HepG2 (cell line): ENCODE results near the gene AK4. TPM values are rescaled to one million over a fixed set of nuclear protein-coding genes. Genes with fewer than 3 reads are reported as not detected.

Experiments used
- JDP2 ChIP-seq: sonication (generic); formaldehyde crosslinking; IDR thresholded peaks from 2 replicates; pipeline ENCODE4 v1.8.1; 2022; ENCODE audit warnings: missing genetic modification reagents, borderline replicate concordance
- NFYC ChIP-seq: IDR thresholded peaks from 2 replicates; pipeline ENCODE4 v1.6.1; 2016; ENCODE audit warnings: missing genetic modification reagents, missing compliant biosample characterization
- SAP130 ChIP-seq: IDR thresholded peaks from 2 replicates; pipeline ENCODE4 v1.6.1; 2016; ENCODE audit warnings: low read depth
- TCF7 ChIP-seq: sonication (generic); IDR thresholded peaks from 2 replicates; pipeline ENCODE4 v1.6.1; 2016; ENCODE audit warnings: antibody characterized with exemption, low read depth
- ZFP37 ChIP-seq: sonication (generic); formaldehyde crosslinking; IDR thresholded peaks from 2 replicates; pipeline ENCODE4 v1.4.0; 2020; ENCODE audit warnings: missing genetic modification reagents, borderline replicate concordance
- ZFX ChIP-seq: sonication (generic); formaldehyde crosslinking; IDR thresholded peaks from 2 replicates; pipeline ENCODE4 v1.4.0; 2020; ENCODE audit warnings: mild to moderate bottlenecking, low read depth, missing genetic modification reagents, moderate library complexity
- ZKSCAN8 ChIP-seq: IDR thresholded peaks from 2 replicates; pipeline ENCODE4 v1.6.1; 2016; ENCODE audit warnings: borderline replicate concordance, missing genetic modification reagents, missing compliant biosample characterization
- ZNF251 ChIP-seq: sonication (generic); formaldehyde crosslinking; IDR thresholded peaks from 2 replicates; pipeline ENCODE4 v1.9.0; 2021; ENCODE audit warnings: mild to moderate bottlenecking, missing genetic modification reagents
- ZNF430 ChIP-seq: sonication (generic); formaldehyde crosslinking; IDR thresholded peaks from 2 replicates; pipeline ENCODE4 v1.9.0; 2021; ENCODE audit warnings: mild to moderate bottlenecking, missing genetic modification reagents
- polyA plus RNA-seq, 8 experiments: library from polyadenylated mRNA; depleted of rRNA in 3 of 8; stranded (reverse) in 7 of 8; unstranded in 1 of 8; fragments of >200 nt; fragmentation: Illumina TruSeq in 4 of 8; extraction: Trizol in 4 of 8; gene quantifications; 2 replicates each; pipeline versions ENCODE4 v1.2.1 to v1.2.3, GENCODE V29; 2011 to 2016; ENCODE audit warnings: low read depth in 4 of 8, missing spikeins in 1 of 8, mixed read lengths in 1 of 8; ENCODE audit not compliant: insufficient read depth in 1 of 8
- total RNA-seq, 5 experiments: library from RNA; depleted of rRNA; stranded (reverse); fragments of >200 nt; fragmentation: Illumina TruSeq; extraction: Trizol; gene quantifications; 2 replicates each; pipeline ENCODE4 v1.2.3, GENCODE V29; 2016; ENCODE audit warnings: low read depth in 1 of 5
- TF ChIP-seq, protein P1 (sequence below): sonication (generic); formaldehyde crosslinking; IDR thresholded peaks from 2 replicates; pipeline ENCODE4 v1.4.0; 2020; ENCODE audit warnings: mild to moderate bottlenecking, missing genetic modification reagents, borderline replicate concordance
- TF ChIP-seq, protein P2 (sequence below): sonication (generic); formaldehyde crosslinking; IDR thresholded peaks from 2 replicates; pipeline ENCODE4 v1.8.0; 2022; ENCODE audit warnings: missing genetic modification reagents, low read depth, mild to moderate bottlenecking, borderline replicate concordance

Gene AK4
- total and polyA plus RNA-seq, 2 of the 13 experiments (the other 11 are each of a cell fraction or from before 2014, with no cell fraction given), result 110 to 160 TPM

DNA sequence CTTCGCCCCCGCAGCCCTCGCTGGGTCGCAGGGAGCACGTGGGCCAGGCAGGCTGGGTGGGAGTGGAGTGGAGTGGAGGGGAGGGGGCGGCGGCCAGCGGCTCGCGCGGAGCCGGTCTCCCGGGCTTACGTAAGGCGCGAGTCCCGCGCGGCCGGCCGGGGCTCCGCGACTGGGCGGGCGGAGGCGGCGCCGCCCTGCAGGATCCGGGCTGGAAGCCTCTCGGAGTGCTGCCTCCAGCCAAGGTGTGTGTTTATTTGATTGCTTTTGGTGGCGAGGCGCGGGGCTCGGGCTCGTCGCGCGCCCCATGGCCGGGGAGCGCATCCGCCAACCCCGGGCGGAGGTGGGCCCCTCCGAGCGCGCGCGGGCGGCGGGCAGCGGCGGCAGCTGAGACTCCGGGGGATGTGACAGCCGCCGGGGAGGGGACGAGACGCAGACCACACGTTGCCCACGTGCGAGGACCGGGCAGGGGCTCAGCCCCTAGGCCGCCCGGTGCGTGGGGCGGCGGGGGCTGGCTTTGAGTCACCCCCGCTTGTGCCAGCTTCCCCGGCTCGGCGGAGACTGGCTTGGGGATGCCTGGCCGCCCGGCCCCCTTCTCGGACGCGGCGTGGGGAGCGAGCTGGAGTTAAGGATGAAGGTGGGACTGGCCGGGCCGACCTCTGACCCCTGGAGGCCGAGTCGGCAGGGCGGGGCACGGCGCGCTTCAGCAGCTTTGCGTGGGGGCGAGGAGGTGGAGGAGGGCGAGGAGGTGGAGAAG lies 402 bp upstream of the AK4 start (continued):
- TF ChIP-seq, protein P1, sequence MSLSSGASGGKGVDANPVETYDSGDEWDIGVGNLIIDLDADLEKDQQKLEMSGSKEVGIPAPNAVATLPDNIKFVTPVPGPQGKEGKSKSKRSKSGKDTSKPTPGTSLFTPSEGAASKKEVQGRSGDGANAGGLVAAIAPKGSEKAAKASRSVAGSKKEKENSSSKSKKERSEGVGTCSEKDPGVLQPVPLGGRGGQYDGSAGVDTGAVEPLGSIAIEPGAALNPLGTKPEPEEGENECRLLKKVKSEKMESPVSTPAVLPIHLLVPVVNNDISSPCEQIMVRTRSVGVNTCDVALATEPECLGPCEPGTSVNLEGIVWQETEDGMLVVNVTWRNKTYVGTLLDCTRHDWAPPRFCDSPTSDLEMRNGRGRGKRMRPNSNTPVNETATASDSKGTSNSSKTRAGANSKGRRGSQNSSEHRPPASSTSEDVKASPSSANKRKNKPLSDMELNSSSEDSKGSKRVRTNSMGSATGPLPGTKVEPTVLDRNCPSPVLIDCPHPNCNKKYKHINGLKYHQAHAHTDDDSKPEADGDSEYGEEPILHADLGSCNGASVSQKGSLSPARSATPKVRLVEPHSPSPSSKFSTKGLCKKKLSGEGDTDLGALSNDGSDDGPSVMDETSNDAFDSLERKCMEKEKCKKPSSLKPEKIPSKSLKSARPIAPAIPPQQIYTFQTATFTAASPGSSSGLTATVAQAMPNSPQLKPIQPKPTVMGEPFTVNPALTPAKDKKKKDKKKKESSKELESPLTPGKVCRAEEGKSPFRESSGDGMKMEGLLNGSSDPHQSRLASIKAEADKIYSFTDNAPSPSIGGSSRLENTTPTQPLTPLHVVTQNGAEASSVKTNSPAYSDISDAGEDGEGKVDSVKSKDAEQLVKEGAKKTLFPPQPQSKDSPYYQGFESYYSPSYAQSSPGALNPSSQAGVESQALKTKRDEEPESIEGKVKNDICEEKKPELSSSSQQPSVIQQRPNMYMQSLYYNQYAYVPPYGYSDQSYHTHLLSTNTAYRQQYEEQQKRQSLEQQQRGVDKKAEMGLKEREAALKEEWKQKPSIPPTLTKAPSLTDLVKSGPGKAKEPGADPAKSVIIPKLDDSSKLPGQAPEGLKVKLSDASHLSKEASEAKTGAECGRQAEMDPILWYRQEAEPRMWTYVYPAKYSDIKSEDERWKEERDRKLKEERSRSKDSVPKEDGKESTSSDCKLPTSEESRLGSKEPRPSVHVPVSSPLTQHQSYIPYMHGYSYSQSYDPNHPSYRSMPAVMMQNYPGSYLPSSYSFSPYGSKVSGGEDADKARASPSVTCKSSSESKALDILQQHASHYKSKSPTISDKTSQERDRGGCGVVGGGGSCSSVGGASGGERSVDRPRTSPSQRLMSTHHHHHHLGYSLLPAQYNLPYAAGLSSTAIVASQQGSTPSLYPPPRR, result no peak
- no peak for TF ChIP-seq JDP2
- TF ChIP-seq ZKSCAN8, result no peak
- TF ChIP-seq NFYC (CRISPR knock-in tag), result no peak
- TF ChIP-seq ZFP37 (CRISPR knock-in tag), result no peak
- no peak; the same call in 1 of the 2 replicates for TF ChIP-seq ZNF430 (CRISPR knock-in tag)
- TF ChIP-seq ZNF251 (CRISPR knock-in tag), result no peak
- TF ChIP-seq, protein P2, sequence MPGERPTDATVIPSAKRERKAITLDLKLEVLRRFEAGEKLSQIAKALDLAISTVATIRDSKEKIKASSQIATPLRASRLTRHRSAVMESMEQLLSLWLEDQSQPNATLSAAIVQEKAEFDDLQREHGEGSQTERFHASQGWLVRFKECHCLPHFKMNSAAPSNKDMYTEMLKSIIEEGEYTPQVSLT (CRISPR knock-in tag), result no peak
- TF ChIP-seq SAP130, result peak; percentile 66
- no peak for TF ChIP-seq TCF7
- TF ChIP-seq ZFX, result peak; percentile 59
